NK-92 treated with Interleukin-12 subunit alpha and Interleukin-12 subunit beta, amount 100 ng/mL, for 24 hours (cell line): ENCODE data around the gene TANGO2.

Experiments
- DNase-seq: peaks from one replicate; lab custom pipeline; 2025; lab: John Stamatoyannopoulos, UW

The TANGO2 gene

GRCh38 chr22:19996694-19997384 is 24.1 kb upstream of the TANGO2 start:
- DNase-seq, result no peak

GRCh38 chr22:19997561-19998231 is 23.2 kb upstream of the TANGO2 start:
- no peak for DNase-seq

DNA sequence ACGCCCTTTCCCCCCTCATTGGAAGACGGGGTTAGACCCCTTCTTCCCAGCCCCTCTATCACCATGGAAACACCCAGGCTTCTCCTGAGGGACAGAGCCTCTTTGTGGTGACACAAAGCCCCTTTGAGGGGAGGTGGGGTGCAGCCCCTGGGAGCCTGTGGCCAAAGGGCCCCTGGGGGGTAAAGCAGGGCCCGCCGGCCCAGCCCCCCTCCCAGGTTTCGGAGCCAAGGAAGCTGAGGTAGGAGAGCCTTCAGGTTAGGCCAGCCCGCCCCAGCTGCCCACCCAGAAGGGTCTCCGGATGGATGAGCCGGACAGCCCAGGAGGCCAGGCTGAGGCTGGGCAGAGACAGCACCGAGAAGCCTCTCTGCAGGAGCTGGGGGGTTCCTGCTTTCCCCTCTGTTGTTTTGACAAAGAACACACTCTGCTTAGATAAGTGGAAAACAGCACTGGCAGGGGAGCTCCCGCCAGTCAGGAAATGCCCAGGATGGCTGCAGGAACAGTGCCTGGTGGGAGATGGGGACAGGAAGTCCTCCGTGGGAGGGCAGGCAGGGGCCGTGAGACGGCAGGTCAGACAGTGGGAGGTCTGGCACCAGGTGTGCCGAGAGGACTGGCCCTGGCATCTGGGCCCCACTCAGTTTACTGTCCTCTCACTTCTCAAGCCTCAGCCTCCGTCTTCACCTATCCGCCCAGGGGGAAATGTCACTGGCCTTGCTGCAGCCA is 22.5 kb upstream of the TANGO2 start:
- no peak for DNase-seq

GRCh38 chr22:19998991-19999820 is 21.7 kb upstream of the TANGO2 start:
- no peak for DNase-seq

- no peak for DNase-seq
Measured at GRCh38 chr22:20000246-20001081, 20.4 kb upstream of the TANGO2 start.

- no peak for DNase-seq
Measured at GRCh38 chr22:20001082-20001638, 19.8 kb upstream of the TANGO2 start.

DNA sequence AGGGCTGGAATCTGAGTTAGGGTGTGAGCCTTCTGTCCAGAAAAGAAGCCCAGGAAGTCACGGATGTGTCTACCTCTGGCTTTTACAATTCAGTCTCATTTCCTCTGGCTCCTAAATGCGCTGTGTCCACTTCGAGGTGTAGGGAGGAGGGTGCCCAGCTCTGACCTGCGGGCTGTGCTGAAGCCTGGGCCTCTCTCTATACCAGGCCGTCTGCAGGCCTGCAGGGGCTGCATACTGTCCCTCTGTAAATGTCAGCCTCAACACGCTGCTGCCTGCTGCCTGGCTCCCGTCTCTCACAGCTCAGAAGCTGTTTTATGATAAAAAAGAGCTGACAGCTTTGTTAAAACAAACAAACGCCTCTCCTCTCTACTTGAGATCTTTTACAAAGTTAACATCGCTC is 18.8 kb upstream of the TANGO2 start:
- DNase-seq, result no peak

DNA sequence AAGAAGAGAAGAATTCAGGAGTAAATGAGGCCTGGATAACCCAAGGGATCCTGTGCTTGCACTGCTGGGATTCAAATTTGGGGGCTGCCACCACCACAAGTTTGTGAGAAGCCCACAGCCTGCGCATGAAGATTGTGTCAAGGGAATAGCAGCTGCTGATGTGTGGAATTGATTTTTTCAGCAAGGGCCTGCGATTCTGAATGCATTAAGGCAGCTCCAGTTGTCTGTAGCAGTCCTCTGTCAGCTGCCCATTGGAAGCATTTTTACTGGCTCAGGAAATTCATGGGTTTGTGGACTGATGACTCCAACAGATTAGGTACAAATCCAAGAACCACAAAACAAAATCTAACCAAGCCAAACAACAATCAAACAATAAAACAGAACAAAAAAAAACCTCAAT is 18.3 kb upstream of the TANGO2 start:
- no peak for DNase-seq

GRCh38 chr22:20003304-20003703 is 17.6 kb upstream of the TANGO2 start:
- no peak for DNase-seq

GRCh38 chr22:20004464-20004863 is 16.4 kb upstream of the TANGO2 start:
- DNase-seq, result no peak

- no peak for DNase-seq
Measured at GRCh38 chr22:20008221-20008995, 12.5 kb upstream of the TANGO2 start.

DNA sequence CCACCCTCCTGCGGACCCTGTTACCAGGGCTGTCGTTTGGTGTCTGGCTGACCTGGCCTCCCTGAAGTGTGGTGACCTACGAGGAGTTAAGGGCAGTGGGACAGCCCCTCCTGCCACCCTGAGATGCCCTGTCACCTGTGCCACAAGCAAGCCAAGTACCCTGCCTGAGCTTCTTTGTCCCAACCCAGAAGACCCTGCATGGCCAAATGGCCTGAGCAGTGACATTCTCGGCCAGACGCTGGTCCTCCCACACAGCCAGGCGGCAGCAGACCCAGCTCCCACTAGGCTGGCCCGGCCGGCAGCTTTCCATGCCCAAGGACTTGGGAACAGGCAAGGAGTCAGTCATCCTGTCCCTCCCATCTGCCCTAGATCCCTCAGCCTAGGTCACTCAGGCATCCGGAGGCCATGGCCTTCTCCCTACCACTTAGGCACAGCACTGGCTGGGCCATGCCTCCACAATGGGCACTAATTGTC is 11.9 kb upstream of the TANGO2 start:
- no peak for DNase-seq

- DNase-seq, result no peak
Measured at GRCh38 chr22:20009582-20010306, 11.2 kb upstream of the TANGO2 start.

DNA sequence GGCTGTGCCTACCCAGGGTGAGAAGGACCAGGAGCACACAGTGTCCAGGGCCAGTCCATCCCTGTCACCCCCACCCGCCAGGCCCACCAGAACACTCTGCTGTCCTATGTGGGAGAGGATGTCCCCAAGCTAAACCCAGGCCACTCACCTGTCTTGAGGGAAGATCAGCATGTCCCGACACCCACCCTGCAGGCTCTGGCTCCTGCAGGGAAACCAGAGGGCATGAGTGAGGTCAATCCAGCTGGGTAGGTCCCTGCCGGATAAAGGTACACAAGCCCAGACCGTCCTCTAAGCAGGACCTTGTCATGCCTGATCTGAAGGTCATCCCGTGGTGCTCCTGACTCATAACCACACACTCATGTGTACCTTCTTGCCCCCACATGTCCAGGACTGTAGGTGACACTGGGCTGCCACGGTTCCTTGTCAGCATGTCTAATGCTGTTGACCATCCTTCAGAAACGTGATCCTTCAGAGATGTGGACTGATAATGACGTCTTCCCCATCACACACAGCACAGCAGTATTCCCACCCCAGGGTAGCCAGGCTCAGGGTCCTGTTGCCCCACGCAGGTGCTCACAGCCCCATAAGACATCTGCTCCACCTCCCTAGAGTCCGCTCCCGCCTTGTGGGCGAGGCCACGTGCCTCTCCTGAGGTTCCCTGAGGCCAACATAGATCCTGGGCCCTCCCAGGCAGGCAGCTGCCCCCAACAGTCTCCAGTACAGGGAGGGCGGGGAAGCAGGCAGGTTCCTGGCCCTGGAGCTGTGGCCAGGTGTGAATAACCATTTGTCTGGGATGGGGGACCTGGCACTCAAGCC is 10.4 kb upstream of the TANGO2 start:
- DNase-seq, result no peak

- DNase-seq, result no peak
Measured at GRCh38 chr22:20011123-20011992, 9.6 kb upstream of the TANGO2 start.

- DNase-seq, result no peak
Measured at GRCh38 chr22:20011993-20012740, 8.7 kb upstream of the TANGO2 start.
